Ovary (tissue), 9 donors: ENCODE data around the gene CCSER2. TPM values are rescaled to one million over a fixed set of nuclear protein-coding genes. Genes with fewer than 3 reads are reported as not detected.

ENCODE experiments used
- DNase-seq, 5 donors: peaks; one replicate each; pipeline ENCODE4 v3.0.0-alpha.2; 2019 to 2020
- H3K27ac ChIP-seq, 2 donors: fragments of 200-600 bp; one replicate each; pipeline versions ENCODE4 v1.5.1 to v1.8.0; 2019 to 2022
- H3K27me3 ChIP-seq: fragments of 200-600 bp; one replicate; pipeline ENCODE4 v1.8.0; 2022
- H3K36me3 ChIP-seq: fragments of 200-600 bp; sonication (generic); one replicate; pipeline ENCODE4 v1.5.1; 2019
- H3K4me1 ChIP-seq: one replicate; pipeline ENCODE4 v1.8.1; 2013; ENCODE audit warnings: mild to moderate bottlenecking, moderate library complexity; ENCODE audit not compliant: insufficient read depth
- H3K4me3 ChIP-seq: fragments of 200-600 bp; sonication (generic); one replicate; pipeline ENCODE4 v1.5.1; 2017
- H3K9me3 ChIP-seq, 2 donors: fragments of 200-600 bp in 1 of 2; sonication (generic) in 1 of 2; one replicate each; pipeline versions ENCODE4 v1.5.1 to v1.8.1; 2013 to 2019; ENCODE audit warnings: mild to moderate bottlenecking in 1 of 2, moderate library complexity in 1 of 2
- CTCF ChIP-seq, 3 donors: fragments of 450-650 bp in 2 of 3; fragments of 200-600 bp in 1 of 3; IDR thresholded peaks; one replicate each; pipeline versions ENCODE4 v1.5.1 to v1.8.0; 2016 to 2022; ENCODE audit warnings: antibody characterized with exemption in 3 of 3, mild to moderate bottlenecking in 1 of 3
- EP300 ChIP-seq: sonication (generic); formaldehyde crosslinking; IDR thresholded peaks from one replicate; pipeline ENCODE4 v1.6.1; 2017; ENCODE audit warnings: antibody characterized with exemption
- POLR2A ChIP-seq: fragments of 450-650 bp; IDR thresholded peaks from one replicate; pipeline ENCODE4 v1.6.1; 2017; ENCODE audit warnings: antibody characterized with exemption, mild to moderate bottlenecking, moderate library complexity
- WGBS, 3 donors: extraction: QIAGEN DNeasy Blood & Tissue Kit in 1 of 3; methylation state at CpG; one replicate each; pipeline versions ENCODE4 v1.1.5 to v1.1.7; 2013 to 2017; 5-methylcytosine and 5-hydroxymethylcytosine counted together
- intact Hi-C, 4 donors: fragments of 100-400 bp; cut with DNase I; formaldehyde crosslinking; loops; one replicate each; pipeline versions ENCODE4 v1.11.0 to v1.15.1; 2022 to 2023
- polyA plus RNA-seq, 2 donors: library from polyadenylated mRNA; stranded (reverse); fragments of 200-250 nt in 1 of 2; fragments of 350-450 nt in 1 of 2; fragmentation: Illumina TruSeq in 1 of 2; extraction: RNeasy Lipid Tissue Mini Kit (QIAGEN cat#74804) in 1 of 2; gene quantifications; one replicate each; pipeline ENCODE4 v1.2.3, GENCODE V29; 2013 to 2014
- total RNA-seq, 7 donors: library from RNA; depleted of rRNA in 2 of 7; stranded (reverse); fragments of >200 nt in 2 of 7; fragmentation: NEBNext Ultra II Directional in 3 of 7; extraction: Animal tissue kit (Norgen Biotek cat#: 25700) in 3 of 7; gene quantifications; one replicate each; pipeline versions ENCODE4 v1.1.0 to v1.2.4, GENCODE V29; 2016 to 2023
- donor health status: DM: no; HTN: no; CAD: no; lungs with moderate emphysema.
- donor health status: DM: no; HTN: no; CAD: no.
- donor health status: Bipolar disorder and iron deficiency.
- donor health status: DM: yes; HTN: yes; CAD: no.
- donor health status: DM: no; HTN: no; CAD: no.
- donor health status: DM: yes; HTN: yes; CAD: no.

The CCSER2 gene
- total and polyA plus RNA-seq, 9 donors = 12.2 to 86.3 (median 50.7) TPM

- intact Hi-C loops = loop anchor here in 2 of 4 donors (5.0 to 10.0 kb wide), 2 partner anchors 105 to 167 kb away; no protein-coding TSS in a partner anchor
- DNase-seq = no peak
- no peak overlapping the region for H3K27ac ChIP-seq
- WGBS, 3 donors = 88 to 95% (median 90%) methylated on average over 1 of the region's 1 CpG
- no peaks in the 10 kb centered on the region for H3K27me3 ChIP-seq
- TF ChIP-seq POLR2A = no peak
- no peak for TF ChIP-seq CTCF (IDR thresholded peaks at IDR 0.05)
- TF ChIP-seq EP300 = no peak
- no peaks in the 10 kb centered on the region for H3K4me1 ChIP-seq
- no peak overlapping the region for H3K4me3 ChIP-seq
- H3K36me3 ChIP-seq = no peaks in the 10 kb centered on the region
- H3K9me3 ChIP-seq = no peaks in the 10 kb centered on the region
Observed at GRCh38 chr10:84370283-84370682, 41.9 kb downstream of the CCSER2 start.

GRCh38 chr10:84371944-84372343 lies 43.6 kb downstream of the CCSER2 start:
- H3K4me3 ChIP-seq = no peak overlapping the region
- H3K4me1 ChIP-seq = no peaks in the 10 kb centered on the region
- intact Hi-C loops = loop anchor here in 2 of 4 donors (5.0 to 10.0 kb wide), 2 partner anchors 107 to 165 kb away; no protein-coding TSS in a partner anchor
- no peak overlapping the region for H3K27ac ChIP-seq
- no peaks in the 10 kb centered on the region for H3K36me3 ChIP-seq
- H3K27me3 ChIP-seq = no peaks in the 10 kb centered on the region
- TF ChIP-seq CTCF (IDR thresholded peaks at IDR 0.05) (no peak), EP300 (no peak), POLR2A (no peak)
- WGBS, 3 donors = 90 to 98% (median 95%) methylated on average over 2 of the region's 2 CpGs
- no peak for DNase-seq
- no peaks in the 10 kb centered on the region for H3K9me3 ChIP-seq

GRCh38 chr10:84373000-84373399 lies 44.6 kb downstream of the CCSER2 start:
- no peaks in the 10 kb centered on the region for H3K9me3 ChIP-seq
- H3K27me3 ChIP-seq = no peaks in the 10 kb centered on the region
- no peak for TF ChIP-seq POLR2A
- no peak for TF ChIP-seq CTCF (IDR thresholded peaks at IDR 0.05)
- TF ChIP-seq EP300 = no peak
- no peak for DNase-seq
- H3K36me3 ChIP-seq = no peaks in the 10 kb centered on the region
- H3K4me1 ChIP-seq = no peaks in the 10 kb centered on the region
- H3K4me3 ChIP-seq = no peak overlapping the region
- WGBS, 3 donors = 90 to 96% (median 95%) methylated on average over 2 of the region's 2 CpGs
- intact Hi-C loops = loop anchor here in 2 of 4 donors (5.0 to 10.0 kb wide), 2 partner anchors 108 to 164 kb away; no protein-coding TSS in a partner anchor
- H3K27ac ChIP-seq = no peak overlapping the region

GRCh38 chr10:84374455-84374854 lies 46.1 kb downstream of the CCSER2 start:
- WGBS, 3 donors = 56 to 68% (median 60%) methylated on average over 2 of the region's 2 CpGs
- no peak overlapping the region for H3K4me3 ChIP-seq
- TF ChIP-seq POLR2A = no peak
- TF ChIP-seq EP300 = no peak
- no peak for TF ChIP-seq CTCF (IDR thresholded peaks at IDR 0.05)
- H3K9me3 ChIP-seq = no peaks in the 10 kb centered on the region
- intact Hi-C loops = loop anchor here in 2 of 4 donors (5.0 to 10.0 kb wide), 2 partner anchors 110 to 163 kb away; no protein-coding TSS in a partner anchor
- H3K27me3 ChIP-seq = no peaks in the 10 kb centered on the region
- H3K4me1 ChIP-seq = no peaks in the 10 kb centered on the region
- no peak overlapping the region for H3K27ac ChIP-seq
- DNase-seq = no peak
- H3K36me3 ChIP-seq = no peaks in the 10 kb centered on the region
